SIG-M5 (cell line): Measurements from ENCODE around the gene ZNF343.

Experiments
- DNase-seq: peaks from one replicate; lab custom pipeline; 2025; lab: John Stamatoyannopoulos, UW

Gene ZNF343

GRCh38 chr20:2473516-2473915, 35.2 kb downstream of the ZNF343 start:
- DNase-seq = no peak

GRCh38 chr20:2470423-2471193, 38.1 kb downstream of the ZNF343 start, which contains the start of gene SNRPB:
Gene SNRPB, minus strand, starts transcription at chr20:2470789. Its CDS starts 99 bp downstream, at chr20:2470690.
- peak; percentile 99 for DNase-seq

- no peak for DNase-seq
These were observed 38.7 kb downstream of the ZNF343 start for GRCh38 chr20:2469991-2470422.

- no peak for DNase-seq
These were observed 39.9 kb downstream of the ZNF343 start for GRCh38 chr20:2468581-2469407.

GRCh38 chr20:2467412-2467811, 41.3 kb downstream of the ZNF343 start:
- DNase-seq = no peak

GRCh38 chr20:2465100-2465499, 43.6 kb downstream of the ZNF343 start:
- DNase-seq = no peak

- no peak for DNase-seq
These were observed 44.9 kb downstream of the ZNF343 start for GRCh38 chr20:2463616-2464365.

- DNase-seq = no peak
These were observed 46.2 kb downstream of the ZNF343 start for GRCh38 chr20:2462484-2462883.

GRCh38 chr20:2460752-2461424, 47.8 kb downstream of the ZNF343 start:
- DNase-seq = no peak

- no peak for DNase-seq
These were observed 48.5 kb downstream of the ZNF343 start for GRCh38 chr20:2459981-2460751.

GRCh38 chr20:2458919-2459499, 49.7 kb downstream of the ZNF343 start:
- DNase-seq = no peak

GRCh38 chr20:2455771-2456497, 52.8 kb downstream of the ZNF343 start:
- DNase-seq = no peak

GRCh38 chr20:2453792-2454191, 54.9 kb downstream of the ZNF343 start:
- no peak for DNase-seq

GRCh38 chr20:2451939-2452732, 56.6 kb downstream of the ZNF343 start:
- DNase-seq = no peak

- no peak for DNase-seq
These were observed 57.3 kb downstream of the ZNF343 start for GRCh38 chr20:2451422-2451821.

GRCh38 chr20:2449386-2449785, 59.3 kb downstream of the ZNF343 start:
- no peak for DNase-seq

GRCh38 chr20:2446845-2447244, 61.9 kb downstream of the ZNF343 start:
- no peak for DNase-seq
